ENCODE results near the gene SNX24.
"Not testable (repeated sequence)": the region's sequence is repeated elsewhere in the genome, so short reads cannot be mapped to it uniquely, and the experiment has no call there.

The SNX24 gene

DNA sequence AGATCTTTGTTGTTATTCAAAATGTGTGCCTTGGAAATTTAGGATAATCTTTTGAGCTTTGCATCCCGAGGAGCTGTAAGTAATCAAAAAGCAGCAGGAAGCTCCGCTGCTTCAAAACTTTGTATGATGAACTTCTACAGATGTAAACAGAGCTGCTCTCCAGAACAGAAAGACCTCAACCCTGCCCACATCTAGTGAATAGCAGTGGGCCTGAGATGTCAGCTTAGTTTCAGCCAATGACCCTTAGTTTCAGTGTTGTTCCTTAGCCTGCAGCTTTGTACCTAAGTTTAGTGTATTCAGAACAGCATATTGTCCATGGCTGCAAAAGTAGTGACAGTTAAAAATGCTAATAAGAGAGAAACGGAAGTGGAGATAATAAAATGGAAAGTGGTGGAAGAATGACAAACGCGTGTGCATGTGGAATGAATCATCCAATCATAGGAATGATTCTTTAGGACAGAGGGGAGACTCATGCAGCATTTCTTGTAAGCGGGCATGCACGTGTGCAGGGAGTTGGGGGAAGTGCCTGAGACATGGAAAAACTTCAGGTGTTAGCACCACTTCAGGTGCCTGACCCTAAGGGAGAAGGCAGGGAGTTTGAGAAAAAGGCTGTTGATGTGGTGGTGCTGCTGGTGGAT is 24.9 kb downstream of the SNX24 start:
- DNase-seq (ENCODE audit: low read depth, low spot score), result peak; percentile 1

DNA sequence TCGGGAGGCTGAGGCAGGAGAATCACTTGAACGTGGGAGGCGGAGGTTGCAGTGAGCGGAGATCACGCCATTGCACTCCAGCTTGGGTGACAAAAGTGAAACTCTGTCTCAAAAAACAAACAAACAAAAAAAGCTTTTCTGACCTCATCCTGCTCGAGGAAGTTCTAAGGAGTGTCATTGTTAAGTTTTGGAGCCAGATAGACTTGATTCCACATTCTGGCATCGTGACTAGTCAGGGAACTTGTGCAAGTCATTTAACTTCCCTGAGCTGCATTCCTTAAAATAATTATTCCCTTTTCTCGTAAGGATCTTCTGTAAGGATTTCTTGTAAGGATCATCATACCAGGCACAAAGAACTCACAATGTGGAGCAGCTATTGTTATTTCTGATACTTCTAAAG is 26.2 kb downstream of the SNX24 start:
- DNase-seq (ENCODE audit: low read depth, low spot score), result no peak

DNA sequence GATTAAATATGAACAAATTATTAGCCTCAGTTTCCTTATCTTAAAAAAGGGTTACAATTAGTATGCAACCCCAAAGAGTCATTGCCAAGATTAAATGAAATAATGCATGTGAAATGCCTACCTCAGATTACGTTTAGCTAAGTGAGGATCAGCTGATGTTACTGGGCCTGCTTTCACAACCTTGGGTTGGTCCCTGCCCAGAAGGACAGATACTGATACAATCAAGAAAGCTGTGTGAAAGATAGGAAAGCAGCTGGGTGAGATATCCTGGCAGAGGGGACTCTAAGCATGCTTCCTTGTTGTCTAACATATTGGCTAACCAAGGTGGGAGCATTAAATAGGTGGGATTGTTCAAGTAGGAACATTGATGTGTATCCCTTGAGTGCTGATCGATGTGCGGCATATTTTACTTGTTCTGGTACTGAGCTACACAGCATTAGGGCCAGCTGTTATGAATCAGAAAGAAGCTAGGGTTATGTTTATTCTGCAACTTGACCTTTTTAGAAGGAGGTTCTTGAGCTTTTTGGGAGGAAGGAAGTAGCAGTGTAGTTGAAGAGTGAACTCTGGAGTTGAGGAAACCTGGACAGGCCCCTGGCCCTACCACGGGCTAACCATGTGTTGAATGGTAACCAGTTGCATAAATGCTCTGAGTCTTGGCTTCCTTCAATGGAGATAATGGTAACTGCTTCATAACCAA is 28.9 kb downstream of the SNX24 start:
- DNase-seq (ENCODE audit: low read depth, low spot score), result no peak

GRCh38 chr5:122877518-122877917 is 32.1 kb downstream of the SNX24 start:
- DNase-seq (ENCODE audit: low read depth, low spot score), result no peak

DNA sequence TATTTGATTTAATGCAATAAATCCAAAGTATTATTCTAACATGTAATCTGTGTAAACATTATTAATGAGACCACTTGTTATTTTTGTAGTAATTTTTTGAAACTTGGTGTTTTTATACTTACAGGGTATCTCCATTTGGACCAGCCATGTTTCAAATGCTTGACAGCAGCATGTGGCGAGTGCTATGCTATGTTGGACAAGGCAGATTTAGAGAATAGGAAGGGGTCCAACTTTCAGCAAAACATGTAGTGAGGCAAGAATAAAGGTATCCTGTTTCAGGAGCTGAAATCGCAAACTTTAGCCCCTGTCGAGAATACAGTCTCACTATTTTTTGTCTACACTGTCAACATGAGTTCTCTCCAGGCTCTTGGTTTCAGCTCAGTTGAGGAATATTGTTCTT is 33.7 kb downstream of the SNX24 start:
- no peak for DNase-seq (ENCODE audit: low read depth, low spot score)

DNA sequence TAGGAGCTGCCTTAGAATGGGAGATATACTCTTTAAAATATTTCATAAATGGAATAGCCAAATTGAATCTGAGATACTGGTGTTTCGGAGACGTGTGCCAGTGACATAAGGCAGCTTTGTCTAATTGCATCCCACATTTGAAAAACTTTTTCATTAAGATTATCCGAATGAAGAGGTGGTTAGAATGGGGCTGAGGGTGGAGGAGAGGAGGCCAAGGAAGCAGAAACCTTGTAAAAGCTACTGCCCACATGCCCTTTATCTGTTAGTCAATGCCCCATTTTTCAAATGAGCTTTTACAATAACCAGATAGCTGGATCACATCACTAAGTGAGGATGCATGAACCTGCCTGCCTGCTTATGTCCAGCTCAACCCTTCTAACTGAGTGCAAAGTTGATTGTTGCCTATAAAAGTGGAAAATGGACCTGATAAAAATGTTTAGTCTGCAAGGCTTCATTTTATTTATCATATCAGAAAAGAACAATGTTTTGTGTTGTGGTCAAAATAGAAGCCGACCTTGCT is 34.8 kb downstream of the SNX24 start:
- DNase-seq (ENCODE audit: low read depth, low spot score), result no peak

GRCh38 chr5:122880749-122881148 is 35.3 kb downstream of the SNX24 start:
- DNase-seq (ENCODE audit: low read depth, low spot score), result no peak

GRCh38 chr5:122882831-122883230 is 37.4 kb downstream of the SNX24 start:
- no peak for DNase-seq (ENCODE audit: low read depth, low spot score)

- no peak for DNase-seq (ENCODE audit: low read depth, low spot score)
Observed at GRCh38 chr5:122885045-122885517, 39.7 kb downstream of the SNX24 start.

- no peak for DNase-seq (ENCODE audit: low read depth, low spot score)
Observed at GRCh38 chr5:122885891-122886290, 40.5 kb downstream of the SNX24 start.

GRCh38 chr5:122895141-122895540 is 49.7 kb downstream of the SNX24 start:
- DNase-seq (ENCODE audit: low read depth, low spot score), result no peak

DNA sequence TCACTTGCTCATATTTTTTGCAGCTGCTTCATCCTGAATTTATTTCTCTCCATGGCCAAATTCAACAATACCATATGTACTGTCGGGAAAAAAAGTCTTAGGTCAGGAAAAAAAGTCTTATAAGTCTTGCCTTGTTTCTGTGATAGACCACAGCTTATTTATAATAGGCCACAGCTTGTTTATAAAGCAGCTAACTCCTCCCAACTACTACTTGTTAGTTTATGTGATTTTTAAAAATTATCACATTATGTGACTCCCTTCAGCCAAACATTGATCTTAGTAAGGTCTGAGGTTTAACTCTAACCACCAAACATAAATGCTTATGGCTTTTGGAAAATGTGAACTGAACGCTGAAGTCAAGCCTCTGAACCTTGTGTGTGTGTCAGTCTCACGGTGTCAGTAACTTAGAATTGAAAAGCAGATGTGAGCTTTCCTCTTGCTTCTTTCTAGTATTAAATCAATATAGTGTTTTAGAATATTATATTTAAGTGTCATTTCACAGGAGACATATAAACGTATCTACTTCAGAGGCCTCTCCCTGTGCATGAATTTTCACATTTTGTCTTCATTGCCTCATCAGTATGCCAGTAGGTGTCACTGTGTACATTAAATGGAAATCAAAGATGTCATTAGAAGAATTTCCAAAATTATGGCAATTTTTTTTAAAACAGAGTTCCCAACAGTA is 51.3 kb downstream of the SNX24 start:
- DNase-seq (ENCODE audit: low read depth, low spot score), result no peak

GRCh38 chr5:122897283-122897602 is 51.8 kb downstream of the SNX24 start:
- DNase-seq (ENCODE audit: low read depth, low spot score), result no peak

DNA sequence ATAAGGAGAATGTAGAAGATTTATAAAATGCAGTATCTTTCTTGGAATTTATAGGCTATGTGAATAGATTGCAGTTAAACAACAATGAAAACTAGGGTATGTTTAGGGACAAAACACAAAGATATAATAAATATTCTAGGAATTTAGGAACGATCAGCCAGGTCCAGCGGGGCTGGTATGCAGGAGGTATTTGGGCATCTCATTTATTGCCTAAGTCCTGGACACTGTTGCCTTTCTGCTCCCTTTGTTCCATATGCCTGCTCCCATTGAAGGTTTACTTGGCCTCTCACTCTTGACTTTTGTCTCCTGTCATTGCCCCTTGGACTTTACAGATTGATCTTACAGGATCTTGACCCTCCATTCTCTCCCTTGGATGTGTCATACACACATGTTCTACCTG is 55.9 kb downstream of the SNX24 start:
- no peak for DNase-seq (ENCODE audit: low read depth, low spot score)

GRCh38 chr5:122902263-122902662 is 56.9 kb downstream of the SNX24 start:
- DNase-seq (ENCODE audit: low read depth, low spot score), result no peak

- DNase-seq (ENCODE audit: low read depth, low spot score), result no peak
Observed at GRCh38 chr5:122906768-122907167, 61.4 kb downstream of the SNX24 start.

DNA sequence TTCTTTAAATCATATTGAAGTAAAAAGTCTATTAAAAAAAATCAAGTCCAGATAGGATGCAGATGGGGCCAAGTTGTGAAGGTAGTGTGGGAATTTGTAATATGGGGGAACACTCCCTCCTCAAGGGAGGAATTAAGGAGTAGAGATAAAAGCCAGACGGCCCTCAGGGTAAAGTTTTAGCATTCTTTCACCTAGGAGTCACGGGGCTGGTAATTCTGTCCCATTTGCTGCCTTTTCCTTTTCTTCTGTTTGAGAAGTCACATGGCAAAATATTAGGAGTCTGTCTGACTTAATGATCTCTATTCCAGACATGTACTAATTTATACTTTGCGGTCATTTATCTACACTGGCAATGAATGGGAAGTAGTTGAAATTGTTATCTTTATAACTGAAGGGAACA is 61.9 kb downstream of the SNX24 start:
- DNase-seq (ENCODE audit: low read depth, low spot score), result no peak

- no peak for DNase-seq (ENCODE audit: low read depth, low spot score)
Observed at GRCh38 chr5:122908108-122908507, 62.7 kb downstream of the SNX24 start.

- no peak for DNase-seq (ENCODE audit: low read depth, low spot score)
Observed at GRCh38 chr5:122908662-122909061, 63.2 kb downstream of the SNX24 start.

GRCh38 chr5:122909470-122910100 is 64.2 kb downstream of the SNX24 start:
- no peak for DNase-seq (ENCODE audit: low read depth, low spot score)

GRCh38 chr5:122913436-122913835 is 68.0 kb downstream of the SNX24 start:
- DNase-seq (ENCODE audit: low read depth, low spot score), result not testable (repeated sequence)

DNA sequence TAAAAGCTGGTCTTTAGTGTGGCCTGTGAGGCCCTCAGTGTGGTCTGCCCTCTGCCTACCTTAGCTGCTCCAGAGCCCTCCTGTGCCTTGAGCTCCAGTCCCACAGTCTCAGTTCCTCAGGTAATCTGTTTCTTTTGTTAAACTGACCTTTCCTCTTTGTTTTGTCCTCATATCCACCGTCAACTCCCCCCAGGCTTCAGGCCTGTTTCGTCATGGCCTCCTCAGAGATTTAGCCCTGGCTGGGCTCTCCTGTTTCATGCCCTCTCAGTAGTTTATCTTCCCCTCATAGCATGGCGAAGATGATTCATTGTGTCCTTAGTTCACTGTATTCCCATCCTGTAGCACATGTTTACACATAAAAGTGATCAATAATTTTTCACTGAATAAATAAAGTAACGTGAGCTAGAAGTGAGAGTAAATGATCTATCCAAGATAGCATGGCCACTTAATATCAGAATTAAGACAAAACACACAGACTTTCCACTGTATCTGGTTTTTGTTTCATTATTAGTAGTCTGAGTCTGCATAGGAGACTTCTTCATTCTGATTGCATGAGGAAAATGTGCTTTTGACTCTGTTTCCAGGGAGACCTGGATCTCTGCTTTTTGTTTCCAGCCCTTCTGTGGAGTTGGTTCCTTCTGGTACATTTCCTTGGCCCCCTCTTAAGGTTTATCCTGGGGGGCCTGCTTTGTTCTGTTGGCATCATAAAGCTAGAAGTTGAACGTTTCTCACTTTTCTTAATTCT is 70.5 kb downstream of the SNX24 start:
- no peak for DNase-seq (ENCODE audit: low read depth, low spot score)

Measured in smooth muscle cell of the brain vasculature (primary cell).